OCI-LY3 (cell line): ENCODE results near the gene NRXN3.

Experiments
- CTCF ChIP-seq: fragments of 200-600, 300-600 bp; sonication (generic); IDR thresholded peaks from 2 replicates; pipeline ENCODE4 v1.5.1; 2014; ENCODE audit warnings: antibody characterized with exemption, low read length, low read depth
- EZH2phosphoT487 ChIP-seq: fragments of 200-600 bp; shearing (Covaris generic); IDR thresholded peaks from 2 replicates; pipeline ENCODE4 v1.6.1; 2018; ENCODE audit warnings: antibody characterized with exemption, mixed run types, low read depth

GRCh38 chr14:79656056-79656455, 1485.9 kb downstream of the NRXN3 start:
- TF ChIP-seq CTCF = no peak
- no peak for TF ChIP-seq EZH2phosphoT487
